ENCODE measurements around the gene ANKRD13C.

Gene ANKRD13C

DNA sequence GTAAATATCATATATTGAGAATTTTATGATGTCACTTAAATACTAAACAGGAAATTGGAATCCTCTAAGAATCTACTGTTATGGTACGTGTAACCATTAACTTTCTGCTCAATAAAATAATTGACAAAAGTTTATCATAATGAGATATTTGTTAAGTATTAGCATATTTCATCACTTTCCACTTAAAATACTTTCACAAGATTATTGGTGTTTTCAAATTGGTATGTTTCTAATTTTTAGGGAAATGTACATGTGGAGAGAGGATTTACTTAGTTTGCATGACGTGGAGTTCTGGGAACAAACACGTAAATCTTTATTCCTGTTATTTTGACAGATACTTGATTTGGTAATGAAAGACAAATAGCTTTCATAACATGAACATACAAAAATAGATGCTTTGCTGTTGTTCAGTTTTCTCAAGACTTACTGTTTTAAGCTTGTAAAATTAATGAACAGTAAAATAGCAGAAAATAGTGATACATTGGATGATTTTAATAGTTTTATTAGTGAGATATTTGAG lies 131.7 kb downstream of the ANKRD13C start:
- in situ Hi-C loops (cut with MboI; ENCODE audit: low sequenced_read_pairs), result no loop called here

GRCh38 chr1:70221238-70222121 lies 133.0 kb downstream of the ANKRD13C start, which contains the start of gene SRSF11:
SRSF11 (plus strand) TSS chr1:70221380; CDS start chr1:70221637, 257 bp downstream.
- in situ Hi-C loops (cut with MboI; ENCODE audit: low sequenced_read_pairs), result no loop called here

DNA sequence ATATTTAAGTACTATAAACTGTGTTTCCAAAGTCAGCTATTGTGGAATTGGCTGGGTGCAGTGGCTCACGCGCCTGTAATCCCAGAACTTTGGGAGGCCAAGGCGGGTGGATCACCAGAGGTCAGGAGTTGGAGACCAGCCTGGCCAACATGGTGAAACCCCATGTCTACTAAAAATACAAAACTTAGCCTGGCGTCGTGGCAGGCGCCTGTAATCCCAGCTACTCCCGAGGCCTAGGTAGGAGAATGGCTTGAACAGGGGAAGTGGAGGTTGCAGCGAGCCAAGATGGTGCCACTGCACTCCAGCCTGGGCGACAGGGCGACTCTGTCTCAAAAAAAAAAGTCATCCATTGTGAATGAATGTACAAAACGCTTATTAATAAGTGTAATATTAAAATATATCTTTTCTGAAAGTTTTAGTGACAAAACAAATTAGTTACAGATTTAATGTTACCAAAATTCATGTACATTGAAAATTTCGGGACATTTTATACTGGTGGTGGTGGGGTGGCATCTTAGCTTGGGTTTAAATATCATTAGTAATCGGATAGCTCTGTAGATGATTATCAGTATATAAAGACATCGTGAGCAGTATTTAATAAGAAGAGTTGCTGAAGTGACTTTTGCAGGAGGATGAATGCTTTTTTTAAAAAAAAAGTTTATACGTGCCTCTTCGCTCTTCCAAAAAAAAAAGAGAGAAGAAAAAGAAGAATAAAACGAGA lies 133.8 kb downstream of the ANKRD13C start:
- in situ Hi-C loops (cut with MboI; ENCODE audit: low sequenced_read_pairs), result no loop called here

GRCh38 chr1:70220015-70220414 lies 134.5 kb downstream of the ANKRD13C start:
- in situ Hi-C loops (cut with MboI; ENCODE audit: low sequenced_read_pairs), result no loop called here

DNA sequence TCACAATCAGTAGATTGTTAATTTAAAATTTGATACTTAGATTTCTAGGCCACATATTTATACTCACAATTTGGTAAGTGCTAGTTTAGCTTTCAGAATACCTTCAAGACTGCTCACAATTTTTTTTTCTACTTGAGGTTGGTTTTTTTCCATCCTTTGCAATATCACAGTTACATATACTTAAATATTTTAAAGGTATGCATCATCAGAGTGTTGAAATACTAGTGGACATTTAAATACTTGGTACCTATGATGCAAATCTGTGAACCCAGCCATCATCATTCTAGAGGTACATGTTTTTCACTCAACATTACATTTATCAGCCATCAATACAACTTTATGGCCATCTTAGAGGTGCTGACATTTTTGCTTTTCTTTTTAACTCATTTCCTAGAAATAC lies 143.0 kb downstream of the ANKRD13C start:
- in situ Hi-C loops (cut with MboI; ENCODE audit: low sequenced_read_pairs), result no loop called here

DNA sequence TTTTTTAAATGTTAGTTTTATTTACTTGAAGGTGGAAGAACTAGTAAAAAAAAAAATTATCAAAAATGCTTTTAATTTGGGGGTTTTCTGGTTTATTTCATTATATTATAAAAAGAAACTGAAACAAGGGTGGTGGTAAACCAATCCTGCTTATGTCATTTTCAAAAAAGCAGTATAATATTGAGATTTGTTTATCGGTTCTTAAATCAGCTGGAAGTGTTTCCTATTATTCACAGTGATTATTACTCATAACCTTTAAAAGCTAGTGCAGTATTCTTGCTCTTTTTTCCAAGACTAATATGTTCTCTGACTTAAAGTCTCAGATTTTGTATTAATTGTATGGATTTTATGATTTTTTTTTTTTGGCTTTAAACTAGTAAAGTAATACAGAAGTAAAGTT lies 143.7 kb downstream of the ANKRD13C start:
- in situ Hi-C loops (cut with MboI; ENCODE audit: low sequenced_read_pairs), result no loop called here
